ENCODE measurements around the gene SAT1. TPM values are rescaled to one million over a fixed set of nuclear protein-coding genes. Genes with fewer than 3 reads are reported as not detected.

Gene SAT1
- total and polyA plus RNA-seq, 4 donors: 606 to 2,339 (median 1,213) TPM

DNA sequence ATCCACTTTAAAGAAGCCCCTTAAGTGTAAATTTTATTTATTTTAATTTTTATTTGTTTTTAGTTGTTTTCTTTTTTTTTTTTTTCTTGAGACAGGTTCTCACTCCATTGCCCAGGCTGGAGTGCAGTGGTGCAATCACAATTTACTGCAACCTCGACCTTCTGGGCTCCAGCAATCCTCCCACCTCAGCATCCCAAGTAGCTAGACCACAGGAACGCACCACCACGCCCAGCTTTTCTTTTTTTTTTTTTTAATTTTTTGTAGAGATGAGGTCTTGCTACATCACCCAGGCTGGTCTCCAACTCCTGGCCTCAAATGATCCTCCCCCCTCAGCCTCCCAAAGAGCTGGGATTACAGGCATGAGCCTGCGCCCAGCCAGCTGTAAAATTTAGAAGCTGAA is 6.0 kb downstream of the SAT1 start:
- ATAC-seq (ENCODE audit: insufficient read depth, low FRiP score): no peak
- no peak overlapping the region for H3K9ac ChIP-seq (ENCODE audit: insufficient read depth in 1 of 2, low read length in 2 of 2)
- H3K4me1 ChIP-seq (ENCODE audit: control insufficient read depth in 5 of 5, insufficient read depth in 5 of 5, low read length in 5 of 5): peaks cover 0 to 7% (median 0%) of the 10 kb centered on the region in 5 donors
- H3K36me3 ChIP-seq (ENCODE audit: control insufficient read depth in 4 of 4, insufficient read depth in 4 of 4, low read length in 4 of 4): peaks cover 0 to 9% (median 4%) of the 10 kb centered on the region in 4 donors
- peaks cover 0 to 3% (median 0%) of the 10 kb centered on the region in 3 donors for H3K27me3 ChIP-seq (ENCODE audit: control insufficient read depth in 3 of 3, insufficient read depth in 3 of 3, low read length in 2 of 3)
- no peak overlapping the region for H3K4me3 ChIP-seq
- TF ChIP-seq, protein P1, sequence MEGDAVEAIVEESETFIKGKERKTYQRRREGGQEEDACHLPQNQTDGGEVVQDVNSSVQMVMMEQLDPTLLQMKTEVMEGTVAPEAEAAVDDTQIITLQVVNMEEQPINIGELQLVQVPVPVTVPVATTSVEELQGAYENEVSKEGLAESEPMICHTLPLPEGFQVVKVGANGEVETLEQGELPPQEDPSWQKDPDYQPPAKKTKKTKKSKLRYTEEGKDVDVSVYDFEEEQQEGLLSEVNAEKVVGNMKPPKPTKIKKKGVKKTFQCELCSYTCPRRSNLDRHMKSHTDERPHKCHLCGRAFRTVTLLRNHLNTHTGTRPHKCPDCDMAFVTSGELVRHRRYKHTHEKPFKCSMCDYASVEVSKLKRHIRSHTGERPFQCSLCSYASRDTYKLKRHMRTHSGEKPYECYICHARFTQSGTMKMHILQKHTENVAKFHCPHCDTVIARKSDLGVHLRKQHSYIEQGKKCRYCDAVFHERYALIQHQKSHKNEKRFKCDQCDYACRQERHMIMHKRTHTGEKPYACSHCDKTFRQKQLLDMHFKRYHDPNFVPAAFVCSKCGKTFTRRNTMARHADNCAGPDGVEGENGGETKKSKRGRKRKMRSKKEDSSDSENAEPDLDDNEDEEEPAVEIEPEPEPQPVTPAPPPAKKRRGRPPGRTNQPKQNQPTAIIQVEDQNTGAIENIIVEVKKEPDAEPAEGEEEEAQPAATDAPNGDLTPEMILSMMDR (IDR thresholded peaks at IDR 0.05; ENCODE audit: control extremely low read depth, extremely low read depth): no peak
- DNase-seq: no peak
- WGBS, 2 donors: 69 to 71% methylated on average over 4 of the region's 4 CpGs
- no peak overlapping the region for H3K27ac ChIP-seq (ENCODE audit: low read depth in 1 of 2, low read length in 1 of 2)
- no peaks in the 10 kb centered on the region for H3K9me3 ChIP-seq (ENCODE audit: control insufficient read depth in 4 of 4, insufficient read depth in 3 of 4, low read length in 3 of 4)

GRCh38 chrX:23789386-23790154 is 6.6 kb downstream of the SAT1 start:
- TF ChIP-seq, protein P1 (IDR thresholded peaks at IDR 0.05; ENCODE audit: control extremely low read depth, extremely low read depth): no peak
- H3K4me1 ChIP-seq (ENCODE audit: control insufficient read depth in 5 of 5, insufficient read depth in 5 of 5, low read length in 5 of 5): peaks cover 0 to 7% (median 0%) of the 10 kb centered on the region in 5 donors
- H3K9ac ChIP-seq (ENCODE audit: insufficient read depth in 1 of 2, low read length in 2 of 2): no peak overlapping the region
- WGBS, 2 donors: 82 to 84% methylated on average over 8 of the region's 8 CpGs
- DNase-seq: no peak
- no peaks in the 10 kb centered on the region for H3K9me3 ChIP-seq (ENCODE audit: control insufficient read depth in 4 of 4, insufficient read depth in 3 of 4, low read length in 3 of 4)
- peaks cover 0 to 3% (median 0%) of the 10 kb centered on the region in 3 donors for H3K27me3 ChIP-seq (ENCODE audit: control insufficient read depth in 3 of 3, insufficient read depth in 3 of 3, low read length in 2 of 3)
- no peak for ATAC-seq (ENCODE audit: insufficient read depth, low FRiP score)
- peaks cover 0 to 9% (median 2%) of the 10 kb centered on the region in 4 donors for H3K36me3 ChIP-seq (ENCODE audit: control insufficient read depth in 4 of 4, insufficient read depth in 4 of 4, low read length in 4 of 4)
- no peak overlapping the region for H3K27ac ChIP-seq (ENCODE audit: low read depth in 1 of 2, low read length in 1 of 2)
- no peak overlapping the region for H3K4me3 ChIP-seq

DNA sequence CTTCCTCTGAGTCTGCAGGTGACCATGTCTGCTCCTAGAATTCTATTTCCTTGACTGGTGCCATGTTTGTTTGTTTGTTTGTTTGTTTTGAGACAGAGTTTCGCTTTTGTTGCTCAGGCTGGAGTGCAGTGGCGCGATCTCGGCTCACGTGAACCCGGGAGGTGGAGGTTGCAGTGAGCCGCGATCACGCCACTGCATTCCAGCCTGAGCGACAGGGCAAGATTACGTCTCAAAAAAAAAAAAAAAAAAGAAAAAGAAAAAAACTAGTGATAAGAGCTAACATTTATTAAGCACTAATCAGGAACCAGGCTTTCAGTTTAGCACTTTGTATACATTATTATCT is 7.2 kb downstream of the SAT1 start:
- WGBS, 2 donors: 71 to 80% methylated on average over 11 of the region's 11 CpGs
- Histone ChIP-seq H3K27ac (ENCODE audit: low read depth in 1 of 2, low read length in 1 of 2) (no peak overlapping the region), H3K4me3 (no peak overlapping the region), H3K4me1 (ENCODE audit: control insufficient read depth in 5 of 5, insufficient read depth in 5 of 5, low read length in 5 of 5) (peaks cover 0 to 10% (median 1%) of the 10 kb centered on the region in 5 donors), H3K27me3 (ENCODE audit: control insufficient read depth in 3 of 3, insufficient read depth in 3 of 3, low read length in 2 of 3) (peaks cover 0 to 3% (median 0%) of the 10 kb centered on the region in 3 donors), H3K9me3 (ENCODE audit: control insufficient read depth in 4 of 4, insufficient read depth in 3 of 4, low read length in 3 of 4) (no peaks in the 10 kb centered on the region), H3K9ac (ENCODE audit: insufficient read depth in 1 of 2, low read length in 2 of 2) (no peak overlapping the region), H3K36me3 (ENCODE audit: control insufficient read depth in 4 of 4, insufficient read depth in 4 of 4, low read length in 4 of 4) (peaks cover 0 to 4% (median 2%) of the 10 kb centered on the region in 4 donors)
- TF ChIP-seq, protein P1 (IDR thresholded peaks at IDR 0.05; ENCODE audit: control extremely low read depth, extremely low read depth): no peak
- DNase-seq (no peak), ATAC-seq (ENCODE audit: insufficient read depth, low FRiP score) (no peak)
